Measurements from ENCODE around the gene GALNTL6.

GALNTL6 gene

DNA sequence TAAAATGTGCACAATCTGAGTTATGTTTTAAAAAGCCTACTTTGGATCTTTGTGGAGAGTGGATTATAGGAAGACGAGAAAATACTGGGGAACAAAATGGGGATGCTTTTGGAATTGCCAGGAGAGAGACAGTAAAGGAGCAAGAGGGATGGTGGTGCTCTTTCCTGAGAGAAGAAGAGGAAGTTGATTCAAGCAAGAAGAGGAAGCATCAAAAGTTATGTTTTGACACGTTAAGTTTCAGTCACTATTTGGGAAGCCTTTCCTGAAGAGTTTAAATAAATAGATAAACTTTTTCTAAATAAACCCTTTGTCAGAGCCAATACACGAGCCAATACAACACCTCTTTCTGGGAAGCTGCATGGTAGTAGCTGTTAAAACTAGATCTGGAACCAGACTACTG, 394.1 kb downstream of the GALNTL6 start:
- DNase-seq (ENCODE audit: low read depth in 2 of 2), result no peak

DNA sequence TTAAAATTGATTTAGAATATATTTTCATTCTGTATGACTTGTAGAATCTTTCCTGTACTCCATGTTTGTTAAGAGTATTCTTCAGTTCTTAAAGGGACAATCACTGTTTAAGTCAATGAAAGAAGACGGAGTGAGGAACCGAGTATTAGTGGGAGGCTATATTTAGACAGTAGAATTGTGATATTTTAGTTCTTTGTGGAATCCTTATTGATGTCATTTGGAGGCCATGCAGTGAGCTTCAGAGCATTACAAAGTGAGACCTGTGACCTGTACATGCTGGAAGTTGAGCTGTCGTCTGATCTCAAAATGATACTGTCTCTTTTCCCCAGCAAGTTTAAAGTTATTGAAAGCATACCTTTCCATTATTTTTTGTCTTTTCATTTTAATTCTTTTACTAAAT, 394.7 kb downstream of the GALNTL6 start:
- DNase-seq (ENCODE audit: low read depth in 2 of 2), result no peak

GRCh38 chr4:172220679-172221078, 407.5 kb downstream of the GALNTL6 start:
- DNase-seq (ENCODE audit: low read depth in 2 of 2), result no peak

- no peak for DNase-seq (ENCODE audit: low read depth in 2 of 2)
Observed at GRCh38 chr4:172225457-172225856, 412.3 kb downstream of the GALNTL6 start.

DNA sequence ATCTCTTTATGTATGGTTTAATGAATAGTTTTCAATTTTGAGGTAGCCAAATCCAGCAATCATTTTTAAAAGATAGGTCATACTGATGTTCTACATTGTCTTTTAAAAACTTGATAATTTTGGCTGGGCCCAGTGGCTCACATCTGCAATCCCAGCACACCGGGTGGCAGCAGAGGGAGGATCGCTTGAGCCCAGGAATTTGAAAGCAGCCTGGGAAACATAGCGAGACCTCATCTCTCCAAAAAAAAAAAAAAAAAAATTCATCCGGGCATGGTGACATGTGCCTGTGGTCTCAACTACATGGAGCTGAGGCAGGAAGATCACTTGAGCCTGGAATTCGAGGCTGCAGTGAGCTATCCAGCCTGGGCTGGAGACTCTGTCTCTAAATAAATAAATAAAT, 419.8 kb downstream of the GALNTL6 start:
- no peak for DNase-seq (ENCODE audit: low read depth in 2 of 2)

DNA sequence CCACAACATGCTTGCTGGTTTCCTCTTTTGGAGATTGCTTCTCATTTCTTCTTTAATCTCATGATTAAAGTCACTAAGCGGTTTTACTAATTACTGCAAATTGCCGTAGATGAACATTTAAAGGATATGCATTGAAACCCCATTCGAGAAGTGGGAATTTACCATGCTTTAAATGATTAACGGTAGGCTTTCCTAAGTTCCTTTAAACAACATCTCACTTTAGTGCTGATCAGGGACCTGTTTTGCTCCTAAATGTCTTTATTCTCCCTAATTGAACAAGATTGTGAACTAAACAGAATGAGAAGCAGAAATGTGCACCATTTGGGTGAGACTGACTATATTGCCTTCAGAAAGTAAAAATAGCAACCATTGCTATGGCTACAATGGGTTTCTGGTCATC, 430.3 kb downstream of the GALNTL6 start:
- DNase-seq (ENCODE audit: low read depth in 2 of 2), result no peak

DNA sequence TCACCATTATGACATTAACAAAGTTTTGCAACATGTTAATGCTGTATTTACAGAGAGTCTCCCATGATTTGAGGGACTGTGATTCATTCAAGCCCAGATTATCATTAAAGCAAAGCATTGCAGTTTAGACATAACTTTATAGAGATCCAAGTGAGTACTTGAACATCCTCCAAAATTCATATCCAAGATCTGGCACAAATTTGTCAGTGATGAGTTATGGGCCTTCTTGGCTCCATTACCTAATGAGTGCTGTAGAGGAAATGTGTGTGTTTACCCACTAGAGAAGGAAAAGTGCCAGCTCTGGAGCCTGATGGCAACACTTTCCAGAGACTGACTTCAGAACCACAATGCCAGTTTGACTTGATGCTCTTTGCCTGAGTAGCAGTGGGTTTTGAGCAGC, 432.3 kb downstream of the GALNTL6 start:
- DNase-seq (ENCODE audit: low read depth in 2 of 2), result no peak

DNA sequence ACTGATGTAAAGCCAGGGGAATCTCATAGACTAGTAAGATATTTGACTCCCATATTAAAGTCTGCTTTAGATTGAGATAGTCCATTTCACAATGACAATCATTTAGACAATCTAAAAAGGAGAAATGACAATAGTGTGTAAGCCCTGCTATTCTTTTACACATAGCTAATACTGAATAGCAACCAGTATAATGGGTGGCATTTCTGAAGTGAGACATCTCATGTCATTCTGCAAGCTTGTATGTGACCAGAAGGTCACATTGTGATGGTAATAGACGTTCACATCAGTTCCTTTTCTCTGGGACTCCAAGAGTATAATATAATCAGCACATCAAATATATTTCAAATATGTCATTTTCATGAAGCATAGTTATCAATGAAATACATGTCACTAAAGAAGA, 440.2 kb downstream of the GALNTL6 start:
- DNase-seq (ENCODE audit: low read depth in 2 of 2), result no peak

DNA sequence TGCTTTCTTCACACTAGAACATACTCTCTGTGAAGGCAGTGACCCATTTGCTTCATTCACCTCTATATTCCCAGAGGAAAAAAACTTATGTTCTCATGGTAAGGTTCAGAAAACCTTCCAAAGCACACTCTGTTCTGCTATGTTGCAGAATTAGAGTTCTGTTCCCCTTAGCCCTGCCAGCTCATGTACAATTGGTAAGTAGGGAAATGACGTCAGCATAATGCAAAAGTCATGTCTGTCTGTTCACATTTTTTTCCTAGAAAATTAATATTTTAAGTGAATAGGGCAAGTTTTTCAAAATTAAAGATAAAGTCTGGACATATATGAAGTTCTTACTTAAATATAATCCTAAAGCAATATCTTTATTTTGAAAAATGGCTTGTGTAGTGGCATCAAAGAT, 443.6 kb downstream of the GALNTL6 start:
- no peak for DNase-seq (ENCODE audit: low read depth in 2 of 2)

- no peak for DNase-seq (ENCODE audit: low read depth in 2 of 2)
Observed at GRCh38 chr4:172270397-172270796, 457.2 kb downstream of the GALNTL6 start.

- DNase-seq (ENCODE audit: low read depth in 2 of 2), result no peak
Observed at GRCh38 chr4:172287117-172287516, 473.9 kb downstream of the GALNTL6 start.

- DNase-seq (ENCODE audit: low read depth in 2 of 2), result no peak
Observed at GRCh38 chr4:172305698-172306097, 492.5 kb downstream of the GALNTL6 start.

- DNase-seq (ENCODE audit: low read depth in 2 of 2), result no peak
Observed at GRCh38 chr4:172308078-172308477, 494.9 kb downstream of the GALNTL6 start.

GRCh38 chr4:172311682-172312081, 498.5 kb downstream of the GALNTL6 start:
- no peak for DNase-seq (ENCODE audit: low read depth in 2 of 2)

DNA sequence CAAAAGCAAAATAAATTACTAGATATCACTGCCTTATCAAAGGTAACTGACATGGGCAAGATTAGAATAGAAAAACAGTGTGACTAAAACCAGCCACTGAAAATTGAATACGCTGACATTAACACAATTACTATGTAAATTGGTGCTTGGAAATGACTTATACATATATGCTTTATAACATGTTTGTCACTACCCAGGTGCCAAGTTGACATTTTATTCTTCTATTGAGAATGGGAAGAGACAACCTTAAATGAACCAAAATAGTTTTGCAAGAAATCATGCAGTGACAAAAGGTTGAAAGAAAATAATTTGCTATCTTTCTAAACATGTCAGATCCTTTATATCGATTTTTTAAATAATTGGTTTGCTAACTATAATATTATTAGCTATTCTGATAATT, 510.1 kb downstream of the GALNTL6 start:
- DNase-seq (ENCODE audit: low read depth in 2 of 2), result no peak

DNA sequence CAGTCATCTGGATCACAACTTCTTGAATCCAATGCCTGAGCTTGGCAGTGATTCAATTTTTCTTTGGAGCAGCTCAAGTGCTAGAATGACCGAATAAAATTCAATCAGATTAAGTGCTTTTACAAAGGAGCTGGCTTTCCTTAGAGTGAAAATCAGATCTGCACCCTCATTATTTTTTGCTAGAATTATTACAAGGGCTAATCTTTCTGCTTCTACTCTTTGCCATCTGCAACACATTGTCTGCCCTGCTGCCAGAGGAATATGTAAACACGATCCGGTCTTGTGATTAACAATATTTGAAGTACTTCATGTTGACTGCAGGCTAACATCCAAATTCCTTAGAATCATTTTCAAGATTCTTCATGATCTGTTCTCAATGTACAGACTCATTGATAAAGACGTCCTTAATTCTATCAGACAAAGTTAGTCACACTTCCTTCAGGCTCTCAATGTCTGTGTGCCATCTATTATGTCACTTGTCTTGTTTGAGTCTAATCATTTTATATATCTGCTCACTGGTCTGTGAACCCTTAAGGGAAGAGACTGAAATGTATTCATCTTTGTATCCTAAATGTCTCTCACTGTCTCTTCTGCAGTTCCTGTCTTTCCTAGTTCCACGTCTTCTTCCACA, 531.2 kb downstream of the GALNTL6 start:
- no peak for DNase-seq (ENCODE audit: low read depth in 2 of 2)

DNA sequence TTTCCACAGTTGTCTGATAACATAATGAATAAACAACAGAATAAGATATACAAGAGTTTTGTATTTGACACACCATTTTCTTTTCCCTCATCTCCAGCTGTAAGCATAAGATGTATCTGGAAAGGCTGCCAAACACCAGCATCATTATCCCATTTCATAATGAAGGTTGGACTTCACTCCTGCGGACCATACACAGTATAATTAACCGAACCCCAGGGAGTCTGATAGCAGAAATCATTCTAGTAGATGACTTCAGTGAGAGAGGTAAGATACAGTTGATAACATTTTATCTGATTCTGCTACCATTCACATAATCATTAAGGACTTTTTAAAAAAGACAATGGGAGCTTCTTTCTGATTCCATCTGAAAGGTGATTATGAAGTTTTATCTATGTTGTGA, 535.2 kb downstream of the GALNTL6 start:
- no peak for DNase-seq (ENCODE audit: low read depth in 2 of 2)

- DNase-seq (ENCODE audit: low read depth in 2 of 2), result no peak
Observed at GRCh38 chr4:172352356-172352755, 539.2 kb downstream of the GALNTL6 start.

DNA sequence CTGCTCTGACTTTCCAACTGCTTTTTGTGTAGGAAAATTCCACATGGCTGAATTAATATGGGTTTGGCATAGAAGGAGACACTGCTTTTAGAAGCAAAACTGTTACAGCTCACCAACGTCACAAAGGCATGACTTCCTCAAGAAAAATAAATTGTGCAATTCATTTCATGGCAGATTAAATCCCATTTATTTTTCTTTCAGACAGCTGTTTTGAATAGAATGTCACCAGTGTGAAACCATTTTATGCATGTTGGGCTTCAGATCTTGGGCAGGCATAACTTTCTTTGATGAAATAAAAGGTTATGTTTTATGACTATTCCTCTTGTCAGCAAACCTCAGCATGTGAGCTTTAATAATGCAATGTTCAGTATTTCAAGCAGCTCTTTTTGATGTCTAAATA, 542.8 kb downstream of the GALNTL6 start:
- DNase-seq (ENCODE audit: low read depth in 2 of 2), result no peak

GRCh38 chr4:172357006-172357540, 543.9 kb downstream of the GALNTL6 start:
- no peak for DNase-seq (ENCODE audit: low read depth in 2 of 2)

DNA sequence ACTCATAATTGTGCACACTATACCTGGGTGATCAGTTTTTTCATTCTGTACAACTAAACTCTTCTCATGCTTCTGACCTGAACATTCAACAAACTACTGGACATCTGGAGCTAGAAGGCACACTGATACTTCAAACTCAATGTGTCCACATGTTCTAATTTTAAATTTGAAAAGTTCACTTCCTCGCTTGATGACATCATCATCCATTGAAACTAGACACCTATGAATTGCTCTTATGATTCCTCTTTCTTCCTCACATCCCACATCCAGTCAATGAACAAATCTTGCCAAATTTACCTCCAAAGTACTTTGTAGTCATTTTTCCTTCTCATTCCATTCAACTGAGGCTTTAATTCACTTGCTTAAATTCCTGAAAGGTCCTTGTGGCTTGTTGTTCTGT, 549.4 kb downstream of the GALNTL6 start:
- DNase-seq (ENCODE audit: low read depth in 2 of 2), result no peak

GRCh38 chr4:172369471-172369959, 556.3 kb downstream of the GALNTL6 start:
- no peak for DNase-seq (ENCODE audit: low read depth in 2 of 2)

GRCh38 chr4:172377486-172378140, 564.4 kb downstream of the GALNTL6 start:
- no peak for DNase-seq (ENCODE audit: low read depth in 2 of 2)

Measured in stimulated activated CD8-positive, alpha-beta memory T cell treated with anti-CD3 and anti-CD28 coated beads, Interleukin-15, amount 100 ng/mL, for 48 hours (primary cell).